Measurements from ENCODE around the gene IGFBP4. TPM values are rescaled to one million over a fixed set of nuclear protein-coding genes. Genes with fewer than 3 reads are reported as not detected.

Gene IGFBP4
- total and polyA plus RNA-seq, 2 of the 13 experiments (the other 11 are each of a cell fraction or from before 2014, with no cell fraction given), result 4.1 to 49.0 TPM

DNA sequence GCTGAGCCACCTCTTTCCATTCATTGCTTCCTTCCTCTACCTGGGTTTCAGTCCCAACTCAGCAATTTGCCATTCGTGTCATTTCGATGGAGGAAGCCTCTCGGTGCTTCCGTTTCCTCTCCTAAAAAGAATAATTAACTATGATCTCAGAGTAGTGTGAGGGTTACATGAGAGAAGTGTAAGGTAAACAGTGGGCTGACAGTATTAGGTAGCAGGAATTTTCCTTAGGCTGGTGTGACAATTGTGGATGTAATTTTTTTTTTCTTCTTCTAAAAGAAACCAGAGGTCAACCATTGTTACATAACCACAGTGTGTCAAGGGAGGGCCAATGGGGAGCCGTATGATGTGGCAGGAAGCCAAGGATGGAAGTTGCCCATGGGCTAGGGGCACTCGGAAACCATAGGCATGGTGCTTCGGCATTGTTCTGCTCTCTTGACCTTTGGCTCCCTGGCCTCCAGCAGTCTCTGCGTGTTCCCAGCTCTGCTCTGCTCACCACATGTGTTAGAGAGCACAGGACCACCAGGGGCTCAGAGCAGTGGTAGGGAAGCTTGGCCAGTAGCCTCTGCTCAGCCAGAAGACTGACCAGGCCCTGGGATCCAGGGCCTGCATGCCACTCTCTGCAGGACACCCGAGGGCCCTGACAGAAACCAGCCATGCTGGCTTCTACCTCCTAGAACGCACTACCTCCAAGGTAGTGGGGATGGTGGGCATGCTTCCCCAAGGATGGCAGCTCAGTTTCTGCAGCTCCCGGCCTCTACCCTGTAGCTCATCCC lies 23.5 kb upstream of the IGFBP4 start (continued):
- TF ChIP-seq HNF4G (IDR thresholded peaks at IDR 0.05; ENCODE audit: borderline replicate concordance, low read depth, low read length) (peak; percentile 86), HNF4G (CRISPR knock-in tag; IDR thresholded peaks at IDR 0.05; ENCODE audit: borderline replicate concordance, low read depth) (peak; percentile 85; the same call in 1 of the 2 replicates), ZNF605 (CRISPR knock-in tag; IDR thresholded peaks at IDR 0.05) (no peak), MBD4 (IDR thresholded peaks at IDR 0.05; ENCODE audit: borderline replicate concordance, low read length) (no peak), NFYB (CRISPR knock-in tag; IDR thresholded peaks at IDR 0.05) (peak; percentile 69), KAT7 (CRISPR knock-in tag; IDR thresholded peaks at IDR 0.05; ENCODE audit: borderline replicate concordance) (no peak; the same call in 1 of the 2 replicates), GABPB1 (CRISPR knock-in tag; IDR thresholded peaks at IDR 0.05) (peak; percentile 13; the same call in 1 of the 2 replicates), AHR (CRISPR knock-in tag; IDR thresholded peaks at IDR 0.05) (no peak), ZNF350 (CRISPR knock-in tag; IDR thresholded peaks at IDR 0.05; ENCODE audit: borderline replicate concordance, low read depth) (peak; percentile 62; the same call in 1 of the 2 replicates), KAT8 (CRISPR knock-in tag; IDR thresholded peaks at IDR 0.05) (peak; percentile 79), NCOA1 (CRISPR knock-in tag; IDR thresholded peaks at IDR 0.05) (no peak; the same call in 1 of the 2 replicates), ZNF510 (CRISPR knock-in tag; IDR thresholded peaks at IDR 0.05; ENCODE audit: low read depth) (peak; percentile 39; the same call in 1 of the 2 replicates), NFE2L2 (IDR thresholded peaks at IDR 0.05; ENCODE audit: low read length) (no peak), ZNF589 (CRISPR knock-in tag; conservative IDR thresholded peaks at IDR 0.05) (no peak), ZNF143 (CRISPR knock-in tag; IDR thresholded peaks at IDR 0.05) (no peak), ZNF354B (CRISPR knock-in tag; IDR thresholded peaks at IDR 0.05) (peak; percentile 70; the same call in 1 of the 2 replicates), ZBTB7B (CRISPR knock-in tag; IDR thresholded peaks at IDR 0.05) (peak; percentile 94)
- TF ChIP-seq, protein P1, sequence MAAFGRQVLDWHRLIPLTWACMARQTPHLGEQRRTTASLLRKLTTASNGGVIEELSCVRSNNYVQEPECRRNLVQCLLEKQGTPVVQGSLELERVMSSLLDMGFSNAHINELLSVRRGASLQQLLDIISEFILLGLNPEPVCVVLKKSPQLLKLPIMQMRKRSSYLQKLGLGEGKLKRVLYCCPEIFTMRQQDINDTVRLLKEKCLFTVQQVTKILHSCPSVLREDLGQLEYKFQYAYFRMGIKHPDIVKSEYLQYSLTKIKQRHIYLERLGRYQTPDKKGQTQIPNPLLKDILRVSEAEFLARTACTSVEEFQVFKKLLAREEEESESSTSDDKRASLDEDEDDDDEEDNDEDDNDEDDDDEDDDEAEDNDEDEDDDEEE (CRISPR knock-in tag; IDR thresholded peaks at IDR 0.05), result no peak
- TF ChIP-seq, protein P2, sequence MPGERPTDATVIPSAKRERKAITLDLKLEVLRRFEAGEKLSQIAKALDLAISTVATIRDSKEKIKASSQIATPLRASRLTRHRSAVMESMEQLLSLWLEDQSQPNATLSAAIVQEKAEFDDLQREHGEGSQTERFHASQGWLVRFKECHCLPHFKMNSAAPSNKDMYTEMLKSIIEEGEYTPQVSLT (CRISPR knock-in tag; IDR thresholded peaks at IDR 0.05; ENCODE audit: borderline replicate concordance, low read depth), result no peak
- TF ChIP-seq, protein P3, sequence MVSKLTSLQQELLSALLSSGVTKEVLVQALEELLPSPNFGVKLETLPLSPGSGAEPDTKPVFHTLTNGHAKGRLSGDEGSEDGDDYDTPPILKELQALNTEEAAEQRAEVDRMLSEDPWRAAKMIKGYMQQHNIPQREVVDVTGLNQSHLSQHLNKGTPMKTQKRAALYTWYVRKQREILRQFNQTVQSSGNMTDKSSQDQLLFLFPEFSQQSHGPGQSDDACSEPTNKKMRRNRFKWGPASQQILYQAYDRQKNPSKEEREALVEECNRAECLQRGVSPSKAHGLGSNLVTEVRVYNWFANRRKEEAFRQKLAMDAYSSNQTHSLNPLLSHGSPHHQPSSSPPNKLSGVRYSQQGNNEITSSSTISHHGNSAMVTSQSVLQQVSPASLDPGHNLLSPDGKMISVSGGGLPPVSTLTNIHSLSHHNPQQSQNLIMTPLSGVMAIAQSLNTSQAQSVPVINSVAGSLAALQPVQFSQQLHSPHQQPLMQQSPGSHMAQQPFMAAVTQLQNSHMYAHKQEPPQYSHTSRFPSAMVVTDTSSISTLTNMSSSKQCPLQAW (CRISPR knock-in tag; IDR thresholded peaks at IDR 0.05), result peak; percentile 69
- TF ChIP-seq, protein P4, sequence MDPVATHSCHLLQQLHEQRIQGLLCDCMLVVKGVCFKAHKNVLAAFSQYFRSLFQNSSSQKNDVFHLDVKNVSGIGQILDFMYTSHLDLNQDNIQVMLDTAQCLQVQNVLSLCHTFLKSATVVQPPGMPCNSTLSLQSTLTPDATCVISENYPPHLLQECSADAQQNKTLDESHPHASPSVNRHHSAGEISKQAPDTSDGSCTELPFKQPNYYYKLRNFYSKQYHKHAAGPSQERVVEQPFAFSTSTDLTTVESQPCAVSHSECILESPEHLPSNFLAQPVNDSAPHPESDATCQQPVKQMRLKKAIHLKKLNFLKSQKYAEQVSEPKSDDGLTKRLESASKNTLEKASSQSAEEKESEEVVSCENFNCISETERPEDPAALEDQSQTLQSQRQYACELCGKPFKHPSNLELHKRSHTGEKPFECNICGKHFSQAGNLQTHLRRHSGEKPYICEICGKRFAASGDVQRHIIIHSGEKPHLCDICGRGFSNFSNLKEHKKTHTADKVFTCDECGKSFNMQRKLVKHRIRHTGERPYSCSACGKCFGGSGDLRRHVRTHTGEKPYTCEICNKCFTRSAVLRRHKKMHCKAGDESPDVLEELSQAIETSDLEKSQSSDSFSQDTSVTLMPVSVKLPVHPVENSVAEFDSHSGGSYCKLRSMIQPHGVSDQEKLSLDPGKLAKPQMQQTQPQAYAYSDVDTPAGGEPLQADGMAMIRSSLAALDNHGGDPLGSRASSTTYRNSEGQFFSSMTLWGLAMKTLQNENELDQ (CRISPR knock-in tag; IDR thresholded peaks at IDR 0.05; ENCODE audit: borderline replicate concordance), result no peak
- TF ChIP-seq, protein P5, sequence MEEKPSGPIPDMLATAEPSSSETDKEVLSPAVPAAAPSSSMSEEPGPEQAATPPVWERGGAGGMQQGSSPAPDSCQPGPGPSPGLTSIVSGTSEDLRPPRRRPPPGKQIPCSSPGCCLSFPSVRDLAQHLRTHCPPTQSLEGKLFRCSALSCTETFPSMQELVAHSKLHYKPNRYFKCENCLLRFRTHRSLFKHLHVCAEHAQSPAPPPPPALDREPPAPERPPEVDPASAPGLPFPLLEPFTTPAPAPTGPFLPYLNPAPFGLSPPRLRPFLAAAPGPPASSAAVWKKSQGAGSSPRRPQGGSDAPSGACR (CRISPR knock-in tag; IDR thresholded peaks at IDR 0.05), result peak; percentile 10; the same call in 1 of the 2 replicates
- TF ChIP-seq, protein P6, sequence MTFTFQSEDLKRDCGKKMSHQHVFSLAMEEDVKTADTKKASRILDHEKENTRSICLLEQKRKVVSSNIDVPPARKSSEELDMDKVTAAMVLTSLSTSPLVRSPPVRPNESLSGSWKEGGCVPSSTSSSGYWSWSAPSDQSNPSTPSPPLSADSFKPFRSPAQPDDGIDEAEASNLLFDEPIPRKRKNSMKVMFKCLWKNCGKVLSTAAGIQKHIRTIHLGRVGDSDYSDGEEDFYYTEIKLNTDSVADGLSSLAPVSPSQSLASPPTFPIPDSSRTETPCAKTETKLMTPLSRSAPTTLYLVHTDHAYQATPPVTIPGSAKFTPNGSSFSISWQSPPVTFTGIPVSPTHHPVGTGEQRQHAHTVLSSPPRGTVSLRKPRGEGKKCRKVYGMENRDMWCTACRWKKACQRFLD (CRISPR knock-in tag; IDR thresholded peaks at IDR 0.05; ENCODE audit: borderline replicate concordance), result no peak; the same call in none of the 2 replicates

All from HepG2 (cell line).